Muscle of back (tissue), 11 donors: ENCODE measurements around the gene SPNS3. TPM values are rescaled to one million over a fixed set of nuclear protein-coding genes. Genes with fewer than 3 reads are reported as not detected.
A peak's percentile ranks its signal among the peaks of the same experiment; 100 is the strongest.

ENCODE experiments used
- DNase-seq, 3 donors: peaks; one replicate each; pipeline versions ENCODE4 v3.0.0 to v3.0.0-alpha.2; 2013
- polyA plus RNA-seq, 10 donors: library from polyadenylated mRNA; unstranded; fragments of 120-200 nt; gene quantifications; one replicate each; pipeline ENCODE4 v1.2.1, GENCODE V29; 2013; ENCODE audit not compliant: insufficient read length in 10 of 10

Gene SPNS3
- polyA plus RNA-seq, 10 donors, result 0.17 to 0.63 (median 0.41) TPM

DNA sequence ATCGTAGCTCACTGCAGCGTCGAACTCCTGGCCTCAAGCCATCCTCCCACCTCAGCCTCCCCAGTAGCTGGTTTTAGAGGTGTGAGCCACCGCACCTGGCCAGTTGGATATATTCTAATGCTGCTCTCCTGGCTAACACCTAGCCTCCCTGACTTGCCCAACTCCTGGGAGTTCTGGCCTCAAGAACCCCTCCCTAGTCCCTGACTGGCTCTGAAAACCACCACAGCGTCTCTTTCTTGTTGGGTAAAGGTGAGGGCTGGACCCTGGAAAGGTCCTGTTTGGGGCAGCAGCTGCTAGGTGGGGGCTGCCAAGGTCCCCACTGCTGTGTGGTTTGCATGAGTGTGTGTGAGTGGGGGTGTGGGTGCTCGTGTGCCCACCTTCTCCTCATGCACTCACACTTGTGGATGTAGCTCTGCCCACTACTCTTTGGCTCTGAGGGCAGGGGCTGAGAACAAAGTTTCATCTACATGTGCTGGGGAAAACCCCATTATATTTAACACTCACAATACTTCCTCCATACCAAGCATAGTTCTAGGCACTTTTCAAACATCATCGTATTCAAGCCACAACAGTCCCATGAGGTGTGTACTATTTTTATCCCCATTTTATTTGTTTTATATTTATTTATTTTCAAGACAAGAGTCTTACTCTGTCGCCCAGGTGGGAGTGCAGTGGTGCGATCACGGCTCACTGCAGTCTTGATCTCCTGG is 7.1 kb upstream of the SPNS3 start:
- DNase-seq, result no peak

DNA sequence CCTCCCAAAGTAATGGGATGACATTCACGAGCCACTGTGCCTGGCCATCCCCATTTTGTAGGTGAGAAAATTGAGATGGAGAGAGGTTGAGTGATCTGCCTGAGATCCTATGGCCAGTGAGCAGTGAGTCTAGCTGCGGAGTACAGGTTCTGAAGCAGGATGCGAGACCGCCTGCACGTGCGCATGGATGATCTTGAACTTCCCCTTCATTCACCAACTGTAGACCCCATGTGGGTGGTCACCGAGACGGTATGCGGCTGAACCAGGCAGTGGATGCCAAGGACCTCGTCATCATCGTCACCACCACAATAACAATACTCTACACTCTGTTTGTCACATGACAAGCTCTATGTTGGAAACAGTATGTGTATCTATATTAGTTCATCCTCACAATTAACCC is 6.2 kb upstream of the SPNS3 start:
- DNase-seq, result no peak

DNA sequence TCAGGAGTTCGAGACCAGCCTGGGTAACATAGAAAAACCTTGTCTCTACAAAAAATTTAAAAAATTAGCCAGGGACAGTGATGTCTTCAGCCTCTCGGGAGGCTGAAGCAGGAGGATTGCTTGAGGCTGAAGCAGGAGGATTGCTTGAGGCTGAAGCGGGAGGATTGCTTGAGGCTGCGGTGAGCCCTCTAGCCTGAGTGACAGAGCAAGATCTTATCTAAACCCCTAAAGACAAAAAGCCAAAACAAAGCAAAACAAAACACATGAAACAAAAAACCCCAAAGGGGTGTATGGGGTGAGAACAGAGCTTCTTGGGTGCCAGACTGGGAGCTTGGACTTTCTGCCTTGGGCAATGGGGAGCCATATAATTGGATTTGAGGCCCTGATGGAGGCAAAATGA is 2.6 kb downstream of the SPNS3 start:
- no peak for DNase-seq

DNA sequence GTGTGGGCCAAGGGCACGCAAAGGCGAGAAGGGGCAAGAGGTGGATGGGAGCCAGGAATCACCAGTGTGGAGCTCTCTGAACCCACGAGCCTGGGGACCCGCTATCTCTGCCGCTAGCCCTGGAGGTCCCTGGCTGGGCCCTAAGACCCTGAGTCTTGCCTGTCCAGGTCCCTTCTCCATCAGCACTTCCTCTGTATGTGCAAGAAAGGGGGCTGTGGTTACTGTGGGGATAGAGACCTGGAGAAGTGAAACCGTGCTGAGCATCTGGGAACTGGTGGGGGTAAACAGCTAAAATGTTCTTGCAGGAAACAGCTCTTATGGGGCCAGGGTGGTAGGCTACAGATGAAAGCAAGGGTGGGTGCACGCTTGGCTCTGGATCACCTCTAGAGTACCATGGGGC is 3.1 kb downstream of the SPNS3 start:
- no peak for DNase-seq

DNA sequence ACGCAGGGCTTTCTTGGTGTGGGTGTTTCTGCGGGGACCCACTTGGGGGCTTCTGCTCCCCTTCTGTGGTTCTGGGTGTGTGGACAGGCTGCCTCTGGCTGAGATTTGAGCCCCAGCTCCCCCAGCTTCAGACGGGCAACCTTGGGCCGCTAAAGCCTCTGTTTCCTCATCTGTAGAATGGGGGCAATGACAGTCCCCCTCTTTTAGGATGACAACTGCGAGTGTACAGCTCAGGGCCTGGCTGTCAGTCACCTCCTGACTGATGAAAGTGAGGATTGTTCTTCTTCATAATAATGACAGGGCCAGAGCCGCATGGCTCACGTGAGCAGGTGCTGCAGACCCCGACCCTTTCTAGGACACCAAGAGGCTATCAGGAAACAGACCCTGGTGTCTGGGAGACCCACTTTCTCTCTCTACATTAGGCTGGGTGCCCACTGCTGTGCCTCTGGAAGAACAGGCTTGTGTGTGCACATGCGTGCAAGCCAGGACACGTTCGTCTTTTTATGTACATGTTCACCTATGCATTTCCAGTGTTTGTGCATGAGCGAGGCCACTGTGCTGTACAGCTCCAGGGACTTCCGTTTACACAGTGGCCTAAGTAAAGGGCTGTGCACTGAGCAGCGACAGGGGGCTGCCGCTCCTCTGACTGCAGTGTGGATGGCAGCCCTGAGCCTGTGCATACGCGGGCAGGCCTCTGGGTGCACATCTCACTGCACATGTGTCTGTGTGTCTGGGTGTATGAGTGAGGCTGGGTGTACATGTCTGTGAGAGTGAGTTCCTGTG is 4.6 kb downstream of the SPNS3 start:
- no peak for DNase-seq

DNA sequence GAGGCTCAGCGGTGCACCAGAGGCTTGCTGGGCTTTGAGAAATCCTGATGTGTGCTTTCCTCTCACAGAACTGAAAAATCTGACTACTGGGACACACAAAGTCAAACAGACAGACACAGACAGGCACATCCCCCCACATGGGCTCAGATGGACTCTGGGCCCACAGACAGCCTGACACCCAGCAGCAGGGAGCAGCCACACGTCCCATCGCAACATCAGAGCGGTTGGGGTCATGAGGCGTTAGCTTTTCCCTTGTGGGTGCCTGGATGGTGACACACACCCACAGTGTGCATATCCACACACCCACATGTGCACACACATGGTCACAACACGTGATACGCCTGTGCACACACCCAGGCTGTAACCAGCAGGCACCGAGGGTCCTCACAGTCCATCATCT is 6.3 kb downstream of the SPNS3 start:
- no peak for DNase-seq

DNA sequence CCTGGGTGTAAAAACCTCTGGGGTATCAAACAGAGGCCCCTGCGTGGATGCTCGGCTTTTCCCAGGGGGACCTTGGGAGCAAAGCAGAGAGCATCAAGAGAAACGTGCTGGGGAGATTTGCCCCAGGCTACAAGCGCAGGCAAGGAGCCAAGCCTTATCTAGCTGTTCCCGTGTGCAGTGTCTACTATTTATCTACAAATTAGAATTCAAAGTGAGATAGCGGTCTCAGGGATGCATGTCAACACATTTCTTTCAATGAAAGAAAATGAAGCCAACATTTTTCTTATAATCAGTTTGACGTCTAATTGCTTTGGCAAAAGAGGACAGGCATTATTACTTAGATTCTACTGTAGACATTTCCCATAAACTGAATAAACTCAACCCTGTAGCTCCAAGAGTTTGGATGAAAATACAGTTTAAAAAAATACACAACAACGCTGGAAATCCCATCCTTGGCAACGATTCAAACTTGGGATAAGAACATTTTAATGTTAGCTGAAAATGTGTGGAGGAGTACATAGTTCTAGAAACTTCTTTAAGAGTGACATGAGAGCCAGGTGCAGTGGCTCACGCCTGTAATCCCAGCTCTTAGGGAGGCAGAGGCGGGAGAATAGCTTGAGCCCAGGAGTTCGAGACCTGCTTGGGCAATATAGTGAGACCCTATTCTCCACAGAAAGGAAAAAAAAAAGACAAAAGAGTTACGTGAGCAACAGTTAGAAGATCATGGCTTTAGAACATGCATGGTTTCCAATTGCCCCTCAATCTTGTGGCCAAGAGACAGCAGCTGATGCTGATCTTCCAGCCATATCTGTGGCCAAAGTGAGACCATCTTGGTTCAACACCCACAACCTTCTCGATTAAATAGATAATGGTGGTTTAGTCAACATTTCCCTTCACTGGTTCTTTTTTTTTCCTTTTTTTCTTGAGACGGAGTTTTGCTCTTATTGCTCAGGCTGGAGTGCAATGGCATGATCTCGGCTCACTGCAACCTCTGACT is 7.2 kb downstream of the SPNS3 start:
- DNase-seq, result peak; percentile 38 to 77 (median 42)

DNA sequence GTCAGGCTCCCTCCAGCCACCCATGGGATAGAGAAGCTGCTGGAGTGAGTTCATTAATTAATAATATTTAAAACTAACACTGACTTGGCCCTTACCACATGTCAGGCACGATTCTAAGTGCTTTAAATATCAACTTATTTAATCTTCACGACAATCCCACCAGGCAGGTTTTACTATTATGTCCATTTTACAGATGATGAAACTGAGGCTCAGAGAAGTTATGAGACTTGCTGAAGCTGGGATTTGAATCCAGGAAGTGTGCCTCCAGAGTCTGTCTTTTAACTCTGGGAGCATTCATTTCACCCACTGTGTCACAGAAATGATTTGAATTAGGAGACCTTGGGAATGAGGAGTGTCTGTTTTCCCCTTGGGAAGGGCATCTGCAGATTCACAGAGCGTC is 8.8 kb downstream of the SPNS3 start:
- DNase-seq, result no peak

DNA sequence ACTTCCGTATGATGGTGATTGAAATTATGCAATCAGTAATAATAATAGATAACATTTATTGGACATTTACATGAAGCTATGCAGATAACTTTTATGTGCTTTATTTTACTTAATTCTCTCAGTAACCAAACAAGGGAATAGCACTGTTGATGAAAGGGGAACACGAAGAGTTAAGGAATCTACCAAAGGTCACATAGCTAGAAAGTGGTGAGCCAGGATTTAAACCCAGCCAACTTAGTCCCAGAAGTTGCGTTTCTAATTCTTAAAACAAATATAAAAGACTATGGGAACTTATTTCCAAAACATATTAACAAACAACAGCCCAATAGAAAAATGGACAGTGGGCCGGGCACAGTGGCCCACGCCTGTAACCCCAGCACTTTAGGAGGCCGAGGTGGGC is 9.7 kb downstream of the SPNS3 start:
- peak; percentile 14 to 59 (median 33) for DNase-seq

DNA sequence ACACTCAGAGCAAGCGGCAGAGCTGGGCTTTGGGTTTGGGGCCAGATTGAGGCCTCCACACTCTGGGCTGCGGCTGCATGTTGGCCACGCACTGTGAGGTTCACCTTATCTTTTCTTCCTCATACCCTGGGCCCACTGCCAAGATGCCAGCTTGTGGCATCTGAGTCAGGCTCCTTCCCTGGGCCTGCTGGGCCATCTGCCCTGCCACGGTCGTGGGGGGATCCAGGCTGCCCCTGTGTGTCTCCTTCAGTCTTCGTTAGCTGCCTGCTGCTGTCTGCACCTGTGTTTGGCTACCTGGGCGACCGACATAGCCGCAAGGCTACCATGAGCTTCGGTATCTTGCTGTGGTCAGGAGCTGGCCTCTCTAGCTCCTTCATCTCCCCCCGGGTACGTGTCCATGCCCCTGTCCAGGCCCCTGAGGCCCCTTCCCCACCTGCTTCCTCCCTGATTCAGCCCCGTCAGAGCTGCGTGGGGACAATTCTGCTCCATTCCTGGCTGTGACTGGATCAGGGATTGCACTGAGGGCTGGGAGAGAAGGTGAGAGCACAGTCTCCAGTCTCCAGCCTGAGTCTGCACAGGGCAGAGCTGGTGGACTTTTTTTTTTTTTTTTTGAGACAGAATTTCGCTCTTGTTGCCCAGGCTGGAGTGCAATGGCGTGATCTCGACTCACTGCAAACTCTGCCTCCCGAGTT is 11.2 kb downstream of the SPNS3 start:
- no peak for DNase-seq

DNA sequence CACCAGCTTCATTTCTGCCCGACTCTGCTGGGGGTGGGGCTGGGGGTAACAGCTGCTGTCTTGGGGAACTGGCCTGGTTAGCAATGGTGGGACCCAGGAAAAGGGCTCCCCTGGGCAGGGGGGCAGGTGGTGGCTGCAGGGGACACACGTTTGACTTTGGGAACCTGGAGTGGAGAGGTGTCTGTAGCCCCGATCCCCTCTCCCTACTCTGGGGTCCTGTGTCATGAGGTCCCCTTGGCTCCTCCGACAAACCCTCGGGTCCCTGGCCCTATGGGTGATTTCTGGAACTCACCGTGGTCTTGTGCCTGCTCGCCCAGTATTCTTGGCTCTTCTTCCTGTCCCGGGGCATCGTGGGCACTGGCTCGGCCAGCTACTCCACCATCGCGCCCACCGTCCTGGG is 12.0 kb downstream of the SPNS3 start:
- no peak for DNase-seq

DNA sequence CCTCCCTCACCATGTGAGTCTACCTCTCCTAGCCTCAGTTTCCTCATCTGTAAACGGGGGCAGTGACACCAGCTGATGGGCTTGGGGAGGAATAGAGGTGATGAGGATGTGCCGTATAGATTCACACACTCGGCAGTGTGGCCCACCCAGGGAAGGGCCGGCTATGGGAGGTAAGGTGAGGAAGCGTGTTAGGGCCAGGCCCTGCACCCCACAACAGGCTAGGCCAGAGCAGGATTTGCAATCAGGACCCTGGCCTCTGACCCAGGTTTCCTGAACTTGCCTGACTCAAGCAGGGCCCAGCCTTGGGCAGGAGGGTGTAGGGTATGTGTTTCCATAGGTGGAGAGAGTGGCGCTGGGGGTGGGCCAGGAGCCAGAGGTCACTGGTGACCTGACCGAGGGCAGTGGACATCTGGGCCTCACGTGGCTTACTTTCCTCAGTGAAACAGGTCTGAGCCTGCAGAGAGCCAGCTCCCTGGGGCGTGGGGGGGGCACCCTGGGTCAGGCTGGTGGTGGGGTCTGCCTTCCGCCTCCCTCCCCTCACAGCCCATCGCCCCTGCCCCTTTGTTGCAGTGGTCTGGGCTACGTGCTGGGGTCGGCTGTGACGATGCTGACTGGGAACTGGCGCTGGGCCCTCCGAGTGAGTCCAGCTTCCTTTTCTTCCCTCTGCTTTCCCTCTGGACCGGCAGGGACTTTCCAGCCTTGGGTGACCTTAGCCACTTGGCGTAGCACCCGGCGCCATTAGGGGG is 12.8 kb downstream of the SPNS3 start:
- no peak for DNase-seq

DNA sequence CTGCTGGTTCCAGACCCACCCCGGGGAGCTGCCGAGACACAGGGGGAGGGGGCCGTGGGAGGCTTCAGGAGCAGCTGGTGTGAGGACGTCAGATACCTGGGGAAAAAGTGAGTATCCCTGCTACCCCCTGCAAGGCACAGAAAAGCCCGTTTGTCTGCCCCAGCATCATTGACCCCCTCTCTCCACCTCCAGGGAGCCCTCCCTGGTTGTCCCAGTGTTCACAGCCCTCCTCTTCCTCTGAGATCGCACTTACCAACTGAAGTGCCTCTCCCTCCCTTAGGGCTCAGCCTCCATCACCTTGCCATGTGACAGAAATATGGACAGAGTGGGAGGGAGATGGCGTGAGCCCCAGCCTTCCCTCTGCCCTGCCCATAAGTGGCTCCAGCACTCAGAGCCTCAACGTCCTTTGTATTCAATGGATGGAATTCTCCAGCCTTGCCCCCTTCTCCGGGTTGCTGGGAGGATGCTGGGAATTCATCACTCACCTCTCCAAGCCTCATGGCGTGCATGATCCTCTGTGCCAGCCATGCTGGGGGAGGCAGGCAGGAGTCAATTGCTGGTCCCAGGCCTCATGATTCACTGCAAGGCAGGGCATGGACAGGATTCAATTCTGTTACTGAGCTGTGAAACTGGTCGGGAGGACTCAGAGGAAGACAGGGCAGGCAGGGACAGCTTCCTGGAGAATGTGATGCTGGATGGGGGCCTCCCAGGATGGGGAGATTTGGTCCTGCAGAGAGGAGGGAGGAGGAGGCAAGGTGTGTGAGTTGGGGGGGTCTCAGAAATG is 14.6 kb downstream of the SPNS3 start:
- no peak for DNase-seq

DNA sequence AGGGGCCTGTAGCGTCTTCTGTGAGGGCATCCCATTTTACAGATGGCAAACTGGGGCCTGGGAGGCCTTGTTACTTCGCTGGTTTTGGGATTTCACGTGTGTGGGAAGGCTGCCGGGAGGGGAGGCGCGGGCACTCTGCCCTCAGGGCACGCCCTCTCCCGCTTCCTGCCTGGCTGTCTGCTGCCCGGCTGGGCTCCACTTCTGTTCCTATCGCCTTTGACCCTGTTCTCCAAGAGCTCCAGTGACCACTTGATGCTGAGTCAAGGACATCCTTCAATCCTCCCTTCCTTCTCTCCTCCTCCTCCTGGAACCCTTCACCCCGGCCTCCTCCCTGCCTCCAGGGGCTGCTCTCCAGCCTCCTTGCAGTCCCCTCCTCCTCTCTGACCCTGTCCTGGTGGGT is 16.0 kb downstream of the SPNS3 start:
- DNase-seq, result no peak

DNA sequence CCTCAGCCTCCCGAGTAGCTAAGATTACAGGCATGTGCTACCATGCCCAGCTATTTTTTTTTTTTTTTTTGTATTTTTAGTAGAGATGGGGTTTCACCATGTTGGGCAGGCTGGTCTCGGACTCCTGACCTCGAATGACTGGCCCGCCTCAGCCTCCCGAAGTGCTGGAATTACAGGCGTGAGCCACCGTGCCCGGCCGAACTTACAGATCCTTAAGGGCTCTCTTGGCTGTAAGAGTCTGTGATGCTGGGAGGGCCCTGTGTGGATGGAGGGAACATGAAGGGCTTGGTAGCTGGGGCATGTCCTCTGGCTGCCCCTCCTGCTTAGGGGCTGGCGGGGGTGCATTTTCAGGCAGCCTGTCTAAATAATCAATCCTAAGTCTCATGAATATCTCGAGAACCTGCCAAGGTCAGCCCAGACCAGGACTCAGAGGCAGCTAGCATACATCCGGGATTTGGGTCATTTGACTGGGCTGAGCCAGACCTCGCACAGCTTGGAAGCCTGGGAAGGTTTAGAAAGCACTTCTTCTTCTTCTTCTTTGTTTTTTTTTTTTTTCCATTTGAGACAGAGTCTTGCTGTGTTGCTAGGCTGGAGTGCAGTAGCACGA is 17.1 kb downstream of the SPNS3 start:
- DNase-seq, result no peak

DNA sequence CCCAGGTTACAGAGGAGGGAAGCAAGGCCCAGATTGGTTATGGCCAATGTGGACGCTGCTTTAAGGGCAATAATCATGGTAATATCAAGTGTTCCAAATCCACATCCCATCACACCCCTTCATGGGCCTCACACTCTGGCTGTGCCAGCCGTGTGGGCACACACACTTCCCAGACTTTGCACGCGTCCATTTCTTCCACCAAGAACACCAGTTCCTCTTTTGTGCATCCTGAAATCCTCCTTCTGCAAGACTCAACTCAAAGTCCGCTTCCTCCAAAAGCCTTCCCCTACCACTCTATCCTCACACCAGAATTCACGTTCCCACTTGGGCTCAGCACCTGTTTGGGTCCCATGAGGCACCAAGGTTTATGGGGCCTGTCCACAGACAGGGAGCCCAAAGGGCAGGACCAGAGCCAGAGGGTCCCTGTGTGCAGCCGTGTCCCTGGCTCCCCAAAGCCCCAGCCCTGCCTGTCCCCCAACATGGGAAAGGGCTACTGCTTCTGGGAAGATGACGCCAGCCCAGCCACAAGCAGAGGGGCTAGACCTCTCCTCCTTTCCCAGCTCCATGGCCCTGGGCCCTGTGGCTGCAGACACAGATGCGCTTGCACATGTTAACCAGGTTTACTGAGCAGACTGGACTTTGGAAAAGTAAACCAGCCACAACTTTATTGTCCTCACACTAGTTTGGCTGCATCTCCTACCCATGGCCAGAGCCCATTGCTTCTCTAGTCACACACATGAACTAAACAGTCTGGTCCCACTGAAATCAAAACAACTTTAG is 20.3 kb downstream of the SPNS3 start:
- DNase-seq, result no peak

DNA sequence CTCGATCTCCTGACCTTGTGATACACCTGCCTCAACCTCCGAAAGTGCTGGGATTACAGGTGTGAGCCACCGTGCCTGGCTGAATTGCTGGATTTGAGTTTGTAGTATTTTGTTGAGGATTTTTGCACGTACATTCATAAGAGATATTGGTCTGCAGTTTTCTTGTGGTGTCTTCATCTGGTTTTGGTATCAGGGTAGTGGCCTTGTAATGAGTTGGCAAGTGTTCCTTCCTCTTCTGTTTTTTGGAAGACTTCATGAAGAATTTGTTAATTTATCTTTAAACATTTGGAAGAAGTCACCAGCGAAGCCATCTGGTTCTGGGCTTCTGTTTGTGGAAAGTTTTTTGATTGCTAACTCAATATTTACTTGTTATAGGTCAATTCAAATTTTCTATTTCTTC is 26.9 kb downstream of the SPNS3 start:
- no peak for DNase-seq

DNA sequence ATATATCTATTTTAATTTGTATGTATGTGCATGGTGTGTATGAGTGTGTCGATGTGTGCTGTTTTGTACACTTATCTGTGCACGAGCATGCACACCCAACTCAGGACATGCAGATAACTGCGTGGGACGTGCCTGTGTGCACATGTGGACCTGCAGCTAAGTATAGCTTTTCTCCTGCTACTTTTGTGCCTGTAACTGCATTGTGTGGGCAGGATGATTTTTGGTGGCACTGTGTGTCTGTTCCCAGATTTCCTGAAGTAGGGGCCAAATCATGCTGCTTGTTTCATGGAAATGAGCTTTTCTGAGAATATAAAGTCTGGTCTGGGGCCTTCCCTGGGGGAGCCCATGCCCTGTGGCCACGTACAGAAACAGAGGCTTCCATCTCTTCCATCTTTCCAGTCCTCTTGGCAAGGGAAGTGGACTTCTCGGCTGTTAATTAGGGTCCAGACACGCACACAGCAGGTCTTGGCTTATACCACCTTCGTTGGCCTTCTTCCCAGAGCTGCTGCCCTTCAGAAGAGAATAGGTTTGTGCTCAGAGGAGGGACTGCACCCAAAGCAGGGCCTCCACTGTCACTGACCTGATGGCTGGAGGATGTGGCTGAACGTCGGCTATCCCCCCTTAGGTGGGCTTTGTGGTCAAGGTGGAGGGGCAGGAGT is 30.2 kb downstream of the SPNS3 start:
- no peak for DNase-seq
